ENCODE measurements around the gene KDR.

KDR gene

GRCh38 chr4:55157559-55158277, 32.3 kb upstream of the KDR start:
- no peaks in the 10 kb centered on the region for H3K4me1 ChIP-seq (ENCODE audit: insufficient read depth, low read length)
- H3K9me3 ChIP-seq (ENCODE audit: insufficient read depth, low read length, severe bottlenecking), result no peaks in the 10 kb centered on the region
- no peak overlapping the region for H3K9ac ChIP-seq (ENCODE audit: low read depth, low read length)
- ATAC-seq (ENCODE audit: insufficient read depth, low read depth), result no peak
- no peak overlapping the region for H3K27ac ChIP-seq (ENCODE audit: low read length)
- DNase-seq, result no peak
- no peak overlapping the region for H2AFZ ChIP-seq (ENCODE audit: low read depth, low read length)
- H3K27me3 ChIP-seq (ENCODE audit: insufficient read depth, low read length, poor library complexity), result no peaks in the 10 kb centered on the region
- no peak overlapping the region for H3K4me3 ChIP-seq (ENCODE audit: low read depth in 1 of 2, low read length in 2 of 2)
- H3K4me2 ChIP-seq (ENCODE audit: insufficient read depth, low read length), result no peak overlapping the region
- H3K79me2 ChIP-seq (ENCODE audit: insufficient read depth, low read length), result no peaks in the 10 kb centered on the region
- H3K36me3 ChIP-seq (ENCODE audit: insufficient read depth, low read length), result no peaks in the 10 kb centered on the region
- TF ChIP-seq EZH2 (IDR thresholded peaks at IDR 0.05; ENCODE audit: borderline replicate concordance, low read depth, low read length, severe bottlenecking), result no peak
- no peak for TF ChIP-seq CTCF (IDR thresholded peaks at IDR 0.05; ENCODE audit: borderline replicate concordance, extremely low read depth, low read length, poor library complexity, severe bottlenecking)
- H4K20me1 ChIP-seq (ENCODE audit: insufficient read depth, low read length), result no peaks in the 10 kb centered on the region

- no peak overlapping the region for H3K4me3 ChIP-seq (ENCODE audit: low read depth in 1 of 2, low read length in 2 of 2)
- no peaks in the 10 kb centered on the region for H3K4me1 ChIP-seq (ENCODE audit: insufficient read depth, low read length)
- no peaks in the 10 kb centered on the region for H3K9me3 ChIP-seq (ENCODE audit: insufficient read depth, low read length, severe bottlenecking)
- H3K9ac ChIP-seq (ENCODE audit: low read depth, low read length), result no peak overlapping the region
- DNase-seq, result no peak
- H3K27ac ChIP-seq (ENCODE audit: low read length), result no peak overlapping the region
- ATAC-seq (ENCODE audit: insufficient read depth, low read depth), result no peak
- no peaks in the 10 kb centered on the region for H4K20me1 ChIP-seq (ENCODE audit: insufficient read depth, low read length)
- no peaks in the 10 kb centered on the region for H3K27me3 ChIP-seq (ENCODE audit: insufficient read depth, low read length, poor library complexity)
- no peak overlapping the region for H2AFZ ChIP-seq (ENCODE audit: low read depth, low read length)
- H3K4me2 ChIP-seq (ENCODE audit: insufficient read depth, low read length), result no peak overlapping the region
- no peaks in the 10 kb centered on the region for H3K79me2 ChIP-seq (ENCODE audit: insufficient read depth, low read length)
- TF ChIP-seq EZH2 (IDR thresholded peaks at IDR 0.05; ENCODE audit: borderline replicate concordance, low read depth, low read length, severe bottlenecking) (no peak), CTCF (IDR thresholded peaks at IDR 0.05; ENCODE audit: borderline replicate concordance, extremely low read depth, low read length, poor library complexity, severe bottlenecking) (no peak)
- H3K36me3 ChIP-seq (ENCODE audit: insufficient read depth, low read length), result no peaks in the 10 kb centered on the region
These were observed 29.5 kb upstream of the KDR start for GRCh38 chr4:55154933-55155332.

- no peaks in the 10 kb centered on the region for H3K9me3 ChIP-seq (ENCODE audit: insufficient read depth, low read length, severe bottlenecking)
- TF ChIP-seq EZH2 (IDR thresholded peaks at IDR 0.05; ENCODE audit: borderline replicate concordance, low read depth, low read length, severe bottlenecking) (no peak), CTCF (IDR thresholded peaks at IDR 0.05; ENCODE audit: borderline replicate concordance, extremely low read depth, low read length, poor library complexity, severe bottlenecking) (no peak)
- ATAC-seq (ENCODE audit: insufficient read depth, low read depth), result no peak
- no peak overlapping the region for H3K27ac ChIP-seq (ENCODE audit: low read length)
- no peaks in the 10 kb centered on the region for H4K20me1 ChIP-seq (ENCODE audit: insufficient read depth, low read length)
- DNase-seq, result no peak
- no peak overlapping the region for H3K9ac ChIP-seq (ENCODE audit: low read depth, low read length)
- no peak overlapping the region for H3K4me3 ChIP-seq (ENCODE audit: low read depth in 1 of 2, low read length in 2 of 2)
- H3K79me2 ChIP-seq (ENCODE audit: insufficient read depth, low read length), result no peaks in the 10 kb centered on the region
- H3K4me1 ChIP-seq (ENCODE audit: insufficient read depth, low read length), result no peaks in the 10 kb centered on the region
- no peaks in the 10 kb centered on the region for H3K36me3 ChIP-seq (ENCODE audit: insufficient read depth, low read length)
- no peak overlapping the region for H3K4me2 ChIP-seq (ENCODE audit: insufficient read depth, low read length)
- H2AFZ ChIP-seq (ENCODE audit: low read depth, low read length), result no peak overlapping the region
- H3K27me3 ChIP-seq (ENCODE audit: insufficient read depth, low read length, poor library complexity), result no peaks in the 10 kb centered on the region
These were observed 29.0 kb upstream of the KDR start for GRCh38 chr4:55154290-55154880.

Measured in DND-41 (cell line).